SIG-M5 (cell line): ENCODE data around the gene FGF14.

Experiments
- DNase-seq: peaks from one replicate; lab custom pipeline; 2025; lab: John Stamatoyannopoulos, UW

The FGF14 gene

DNA sequence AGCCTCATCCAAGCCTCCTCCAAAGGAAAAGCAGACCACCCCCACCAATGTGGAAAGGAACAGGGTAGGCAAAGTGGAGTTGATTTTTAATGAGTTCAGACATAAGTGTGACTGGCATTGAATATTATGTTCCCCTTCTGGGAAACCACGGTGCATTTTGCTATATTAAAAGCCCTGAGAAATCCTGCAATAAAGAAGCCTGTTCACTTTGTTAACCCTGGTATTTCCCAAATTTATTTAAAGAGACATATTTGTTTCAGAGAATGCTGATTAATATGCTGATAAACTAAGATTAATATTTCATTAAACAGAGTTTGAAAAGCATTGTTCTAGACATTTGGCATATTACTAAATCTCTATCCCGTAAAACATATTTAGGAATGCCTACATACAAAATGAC lies 151.4 kb downstream of the FGF14 start:
- DNase-seq: no peak

DNA sequence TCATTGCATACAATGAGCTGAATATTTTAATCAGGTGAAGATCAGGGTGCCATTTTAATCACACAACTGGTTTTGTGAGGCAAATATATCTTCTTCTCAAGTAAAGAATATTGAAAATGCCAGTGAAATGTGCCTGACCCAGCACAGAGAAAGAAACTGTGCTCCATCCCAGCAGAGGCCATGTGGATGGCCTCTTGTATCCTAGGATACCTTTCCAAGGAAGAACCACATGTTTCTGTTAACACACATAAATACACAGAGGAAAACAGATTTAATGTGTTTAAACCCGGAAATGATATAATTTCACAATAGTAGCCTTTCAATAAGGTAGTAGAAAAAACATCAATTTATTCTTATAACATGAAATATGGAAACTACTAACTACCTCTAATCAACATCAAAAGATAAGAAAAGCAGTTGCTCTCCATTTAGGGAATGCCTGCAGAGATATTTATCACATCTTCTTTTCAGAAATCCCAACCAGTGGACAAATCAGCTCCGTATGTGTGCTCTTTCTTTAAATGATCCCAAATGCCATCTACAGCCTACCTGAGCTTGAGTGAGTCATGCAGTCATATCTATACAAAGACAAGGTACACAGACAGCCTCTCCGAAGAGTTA lies 157.1 kb downstream of the FGF14 start:
- no peak for DNase-seq

DNA sequence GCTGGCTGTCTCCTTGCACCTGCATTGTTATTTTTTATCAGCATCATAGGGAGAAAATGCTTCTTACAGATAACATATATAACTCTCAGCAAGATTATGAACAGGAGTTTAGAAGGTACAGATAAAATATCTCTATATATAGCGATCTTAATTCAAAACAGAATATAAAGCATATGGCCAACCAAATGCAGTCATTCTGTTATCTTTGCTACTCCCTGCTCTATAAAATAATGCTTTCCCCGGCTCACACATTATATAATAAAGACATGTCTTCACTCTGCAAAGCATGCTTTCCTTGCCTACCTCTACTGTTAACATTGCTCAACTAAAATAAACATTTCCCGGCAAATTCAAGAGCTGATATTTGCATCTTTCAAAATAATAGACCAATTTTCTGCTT lies 161.7 kb downstream of the FGF14 start:
- no peak for DNase-seq

DNA sequence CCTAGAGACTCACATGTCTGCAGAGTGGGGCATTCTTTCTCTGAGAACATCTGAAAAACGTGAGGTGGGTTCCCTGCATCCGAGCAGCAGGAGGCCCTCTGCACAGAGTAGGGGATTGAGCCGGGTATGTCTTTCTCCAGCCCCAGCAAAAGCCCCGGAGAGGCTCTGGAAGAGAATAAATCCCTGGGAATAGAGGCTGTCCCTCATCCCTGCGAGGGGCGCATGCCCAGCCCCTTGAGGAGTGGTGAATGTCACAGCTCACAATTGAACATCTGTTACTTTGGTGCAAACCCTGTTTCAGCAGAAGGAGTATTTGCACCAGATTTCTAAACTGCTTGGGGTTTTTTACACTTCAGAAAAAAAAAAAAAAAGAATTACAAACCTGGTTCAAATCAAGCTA lies 164.6 kb downstream of the FGF14 start:
- no peak for DNase-seq

DNA sequence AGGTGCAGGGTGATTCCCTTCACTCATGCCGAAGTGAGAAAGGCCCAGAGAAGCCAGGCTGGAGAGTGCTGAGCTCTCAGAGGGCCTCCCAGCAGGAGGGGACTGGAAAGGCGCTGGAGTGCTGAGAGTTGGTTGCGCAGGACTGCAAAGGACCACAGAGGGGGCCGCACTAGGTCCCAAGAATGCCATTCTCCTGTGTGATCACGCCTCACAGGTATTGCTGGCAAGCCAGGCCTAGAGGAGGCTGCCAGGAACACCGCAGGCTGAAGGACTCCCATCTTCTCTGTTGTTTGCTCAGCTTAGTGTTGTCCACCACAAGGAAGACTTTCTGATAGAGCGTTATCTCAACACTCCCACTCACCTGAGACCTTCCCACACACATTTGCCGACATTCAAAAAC lies 165.0 kb downstream of the FGF14 start:
- no peak for DNase-seq

DNA sequence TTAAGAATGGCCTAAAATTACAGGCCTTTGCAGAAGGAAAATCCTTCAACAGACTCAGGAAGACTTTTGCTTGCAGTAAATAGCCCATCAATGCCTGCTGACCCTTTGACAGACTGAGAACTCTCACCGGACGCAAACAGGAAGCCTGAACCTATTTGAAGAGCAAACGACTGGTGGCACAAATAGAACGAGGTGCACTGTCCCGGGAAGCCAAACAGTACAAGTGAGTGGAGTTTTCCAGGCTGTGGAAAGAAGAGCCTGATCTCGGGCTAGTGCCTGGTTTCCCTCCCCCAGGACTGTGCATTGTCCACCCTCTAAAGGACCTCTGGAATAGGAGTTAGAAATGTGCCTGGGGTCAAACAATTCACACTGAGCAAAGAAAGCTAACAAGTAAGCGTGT lies 165.5 kb downstream of the FGF14 start:
- no peak for DNase-seq

DNA sequence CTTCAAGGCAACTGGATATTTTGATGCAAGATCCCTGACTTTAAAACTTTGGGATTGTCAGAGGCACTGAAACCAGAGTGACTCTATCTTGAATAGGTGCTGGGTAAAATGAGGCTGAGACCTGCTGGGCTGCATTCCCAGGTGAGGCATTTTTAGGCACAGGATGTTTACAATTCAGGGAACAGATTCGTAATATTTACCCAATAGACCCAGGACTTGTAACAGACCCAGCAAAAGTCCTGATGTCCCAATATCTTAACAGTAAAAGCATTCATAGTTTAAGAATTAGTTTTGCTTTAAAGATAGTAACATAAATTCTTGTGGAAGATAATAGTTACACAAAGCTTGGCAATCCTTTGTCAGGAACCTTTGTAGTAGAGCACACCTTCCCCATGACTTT lies 166.2 kb downstream of the FGF14 start:
- no peak for DNase-seq

DNA sequence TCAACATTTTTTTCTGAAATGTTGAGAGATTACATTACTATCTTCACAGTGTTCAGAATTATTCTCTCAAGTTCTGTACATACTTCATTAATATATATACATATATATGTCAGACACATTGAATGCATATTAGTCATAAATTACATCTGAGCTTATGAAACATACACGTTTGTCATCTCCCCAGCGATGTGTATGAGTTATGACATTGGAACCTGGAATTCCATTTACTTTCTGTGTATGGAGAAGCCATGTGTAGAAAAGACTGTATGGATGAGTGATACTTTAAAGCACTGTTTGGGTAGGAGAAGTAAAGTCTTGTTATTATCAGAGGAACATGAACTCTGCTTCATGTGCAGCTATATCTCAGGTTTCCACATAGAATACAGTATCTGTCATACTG lies 167.2 kb downstream of the FGF14 start:
- no peak for DNase-seq

DNA sequence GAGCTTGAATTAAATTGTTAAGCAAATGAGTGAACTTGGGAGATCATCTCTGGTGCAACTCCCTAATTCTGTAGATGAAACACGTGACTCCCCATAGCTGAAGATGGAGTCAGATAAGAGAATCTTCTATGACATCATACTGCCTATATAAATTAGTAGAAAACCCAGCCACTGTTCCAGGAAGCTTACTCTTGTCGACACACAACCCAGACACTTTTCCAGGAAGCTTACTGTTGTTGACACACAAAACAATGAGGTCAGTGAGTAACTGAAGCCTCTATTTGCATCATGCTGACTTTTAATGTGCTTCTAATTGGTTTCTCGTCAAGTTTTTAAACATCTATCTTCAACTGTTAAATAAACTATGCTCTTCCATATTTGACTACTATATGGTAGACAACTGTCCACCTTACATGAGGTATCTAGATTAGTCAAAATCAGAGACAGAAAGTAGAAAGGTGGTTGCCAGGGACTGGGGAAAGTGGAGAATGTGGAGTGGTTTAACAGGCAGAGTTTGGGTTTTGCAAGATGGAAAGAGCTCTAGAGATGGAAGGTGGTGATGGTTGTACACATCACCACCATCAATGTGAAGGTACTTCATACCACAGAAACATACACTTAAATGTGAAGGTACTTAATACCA lies 168.2 kb downstream of the FGF14 start:
- DNase-seq: no peak

DNA sequence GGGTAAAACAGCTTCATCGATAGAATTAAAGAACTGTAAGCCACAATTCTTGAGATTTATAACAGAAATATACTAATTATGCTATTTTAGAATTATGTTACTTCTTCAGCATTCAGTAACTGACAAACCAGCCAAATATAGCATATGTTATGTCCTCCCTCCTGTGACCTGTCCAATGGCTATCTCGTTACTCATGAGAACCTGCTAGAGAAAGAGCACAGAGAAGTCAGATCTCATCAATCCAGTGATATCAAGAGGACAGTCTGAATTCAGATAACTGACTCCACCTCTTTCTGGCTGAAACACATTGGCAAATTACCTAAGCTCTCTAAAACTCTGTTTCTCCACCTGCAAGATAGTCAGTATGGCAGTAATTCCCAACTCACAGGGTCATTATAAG lies 170.4 kb downstream of the FGF14 start:
- DNase-seq: no peak

DNA sequence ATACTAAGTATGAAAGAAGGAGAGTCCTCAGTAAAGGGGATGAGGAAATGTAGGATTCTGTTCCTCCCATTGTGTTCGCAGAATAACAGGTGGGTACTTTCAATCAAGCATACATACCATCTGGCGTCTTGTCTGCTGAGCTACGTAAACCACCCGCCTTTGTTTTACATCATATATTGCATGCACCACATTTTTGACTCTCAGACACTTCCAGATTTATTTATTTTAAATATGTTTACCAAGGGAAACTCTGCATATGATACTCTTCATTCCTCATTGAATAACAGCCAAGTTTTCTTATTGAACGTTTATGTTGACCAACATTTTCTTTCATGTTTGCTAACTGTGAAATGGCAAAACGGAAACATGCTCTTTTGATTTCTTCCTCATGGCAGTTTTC lies 174.1 kb downstream of the FGF14 start:
- no peak for DNase-seq

DNA sequence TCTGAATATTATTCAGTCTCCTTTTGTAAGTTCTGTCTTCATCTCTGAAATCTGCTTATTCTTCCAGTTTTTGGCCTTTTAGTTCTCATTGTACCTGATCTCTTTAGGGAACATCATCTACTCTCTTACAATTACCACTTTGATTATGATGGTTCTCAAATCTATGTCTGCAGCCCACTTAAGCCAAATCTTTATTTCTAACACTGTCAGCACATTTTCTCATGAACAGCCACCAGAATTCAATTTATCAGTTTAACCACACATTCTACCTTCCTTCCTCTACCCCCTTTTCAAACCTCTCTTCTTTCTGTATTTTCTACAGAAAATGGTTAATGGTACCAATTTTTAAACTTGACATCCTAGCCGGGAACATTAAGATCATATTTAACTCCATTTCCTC lies 175.3 kb downstream of the FGF14 start:
- DNase-seq: no peak

DNA sequence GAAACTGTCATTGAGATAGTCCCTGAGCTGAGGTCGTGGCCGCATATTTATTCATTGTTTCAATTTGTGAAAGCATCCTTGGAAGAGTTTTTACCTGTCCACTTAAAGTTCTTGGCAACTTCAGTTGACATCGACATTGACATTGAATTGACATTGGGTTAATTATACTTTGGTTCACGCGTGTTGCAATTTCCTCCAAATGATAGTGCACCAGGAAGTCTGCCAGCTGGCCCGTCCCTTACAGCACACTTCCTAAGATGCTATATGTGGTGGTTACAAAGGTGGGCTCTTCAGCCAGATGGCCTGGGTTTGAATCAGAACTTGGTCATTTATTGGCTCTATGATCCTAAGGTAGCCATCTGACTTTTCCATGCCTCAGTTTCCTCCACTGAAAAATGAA lies 176.0 kb downstream of the FGF14 start:
- no peak for DNase-seq

DNA sequence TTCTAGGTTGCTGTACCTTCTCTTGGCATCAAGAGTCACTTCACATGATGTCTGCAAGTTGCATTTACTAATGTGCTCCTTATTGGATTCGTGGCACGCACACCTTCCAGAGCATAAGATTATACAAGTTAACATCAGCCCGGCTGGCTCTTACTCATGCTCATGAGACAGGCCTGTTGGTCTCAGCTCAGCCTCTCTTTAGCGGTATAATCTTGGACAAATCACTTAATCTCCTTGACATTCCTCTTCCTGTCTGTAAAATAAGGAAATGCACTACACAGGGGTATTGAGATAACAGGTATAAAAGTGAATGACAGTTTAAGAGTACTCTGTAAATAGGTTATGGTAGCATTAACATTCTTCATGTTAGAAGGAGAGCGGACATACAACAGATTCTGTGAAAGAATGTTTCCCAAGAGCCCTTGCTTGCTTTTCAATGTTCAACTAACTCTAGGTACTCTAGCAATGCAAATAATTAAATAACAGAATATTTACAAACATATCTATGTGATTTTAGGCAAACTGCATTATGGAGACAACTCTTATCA lies 181.1 kb downstream of the FGF14 start:
- DNase-seq: no peak

DNA sequence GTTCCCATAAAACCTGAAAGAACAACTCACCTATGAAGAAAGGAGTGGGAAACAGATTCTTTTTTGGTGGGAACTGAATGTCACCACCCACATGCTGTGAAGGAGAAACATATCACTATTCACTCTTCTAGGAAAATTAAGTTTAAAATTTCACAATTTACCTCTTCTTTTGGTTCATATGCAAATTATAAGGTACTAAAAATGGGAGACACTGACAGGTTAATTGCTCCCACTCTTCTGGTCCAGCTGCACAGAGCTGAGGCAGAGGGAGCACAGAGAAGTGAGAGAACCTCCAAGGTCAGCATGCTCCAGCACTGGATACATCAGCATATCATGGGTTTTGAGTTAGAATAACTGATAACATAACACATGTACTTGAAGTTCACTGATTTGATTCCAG lies 186.9 kb downstream of the FGF14 start:
- DNase-seq: no peak

DNA sequence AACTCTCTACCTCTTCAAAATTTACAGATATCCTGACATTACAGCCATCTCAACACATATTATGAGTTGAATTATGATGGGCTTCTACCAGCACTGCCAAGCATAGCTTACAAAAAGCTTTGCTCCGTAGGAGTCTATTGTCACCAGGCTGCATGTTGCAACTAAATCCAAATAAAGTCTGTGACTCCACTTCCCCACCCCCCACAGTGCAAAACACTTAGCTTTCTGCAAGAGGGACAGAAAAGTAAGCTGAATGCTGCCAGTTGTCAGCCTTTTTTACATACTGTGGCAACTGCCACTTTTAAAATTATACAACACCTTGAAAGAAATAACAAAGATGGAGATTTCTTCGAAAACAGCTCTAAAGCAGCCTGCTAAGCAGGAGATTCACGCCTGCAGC lies 189.1 kb downstream of the FGF14 start:
- DNase-seq: no peak

DNA sequence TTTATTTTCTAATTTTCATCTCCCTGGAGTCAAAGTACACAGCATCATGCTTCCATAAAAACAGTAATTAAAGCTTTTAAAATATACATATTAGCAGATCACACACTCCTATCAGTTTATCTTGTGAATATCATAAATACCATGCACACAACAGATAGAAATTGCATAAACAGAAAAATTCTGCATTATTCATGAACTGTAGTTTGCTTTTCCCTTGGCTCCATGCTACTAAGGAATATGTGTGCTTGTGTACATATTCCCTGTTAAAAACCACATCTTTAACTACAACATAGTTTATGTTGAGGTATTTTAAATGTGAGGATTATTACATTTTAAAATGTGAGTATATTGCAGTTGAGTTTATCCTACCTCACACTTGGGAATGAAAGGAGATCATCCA lies 193.5 kb downstream of the FGF14 start:
- no peak for DNase-seq

DNA sequence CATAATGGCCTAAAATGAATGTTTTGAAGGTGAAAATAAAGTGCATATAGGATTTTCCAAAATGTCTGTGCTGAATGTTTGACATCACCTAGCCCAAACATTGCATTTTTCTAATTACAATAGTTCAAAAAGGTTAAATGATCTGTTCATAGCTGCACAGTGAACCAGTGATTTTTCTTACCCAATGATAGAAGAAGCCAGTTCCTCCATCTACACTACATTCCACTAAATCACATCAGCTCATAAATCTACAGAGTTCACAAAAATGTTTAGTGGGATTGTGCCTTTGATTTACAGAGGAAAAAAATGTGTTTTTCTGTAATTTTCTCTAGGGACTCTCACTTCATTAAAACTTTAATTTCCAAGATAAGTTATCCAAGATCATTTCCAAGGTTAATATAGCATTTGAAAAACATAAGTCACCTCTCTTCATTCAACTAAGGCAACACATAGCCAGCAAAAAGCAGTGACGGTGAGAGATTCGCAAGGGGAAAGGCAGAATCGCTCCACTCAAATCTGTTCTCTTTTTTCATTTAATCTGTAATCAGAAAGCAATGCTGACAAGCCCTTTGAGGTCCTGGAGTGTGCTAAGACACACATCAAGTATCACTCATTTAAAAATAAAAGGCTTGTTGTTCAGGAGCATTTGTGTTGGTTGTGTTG lies 194.0 kb downstream of the FGF14 start:
- no peak for DNase-seq

DNA sequence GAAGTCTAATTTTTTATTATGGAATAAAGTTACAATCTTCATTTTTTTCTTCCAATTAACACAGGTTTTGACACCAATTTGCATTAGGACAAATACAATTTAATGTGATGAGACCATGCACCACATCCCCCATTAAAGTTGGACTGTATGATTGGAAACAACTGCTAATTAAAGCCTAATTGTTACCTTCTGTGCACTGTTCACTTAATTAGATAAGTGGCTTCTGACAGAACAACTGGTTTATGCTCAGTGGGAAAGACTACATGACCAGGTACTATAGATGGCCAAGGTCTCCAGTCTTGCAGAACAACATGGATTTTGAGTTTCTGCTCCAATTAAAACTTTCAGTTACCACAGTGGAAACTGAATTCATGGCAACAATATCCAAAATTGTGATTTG lies 198.1 kb downstream of the FGF14 start:
- no peak for DNase-seq

DNA sequence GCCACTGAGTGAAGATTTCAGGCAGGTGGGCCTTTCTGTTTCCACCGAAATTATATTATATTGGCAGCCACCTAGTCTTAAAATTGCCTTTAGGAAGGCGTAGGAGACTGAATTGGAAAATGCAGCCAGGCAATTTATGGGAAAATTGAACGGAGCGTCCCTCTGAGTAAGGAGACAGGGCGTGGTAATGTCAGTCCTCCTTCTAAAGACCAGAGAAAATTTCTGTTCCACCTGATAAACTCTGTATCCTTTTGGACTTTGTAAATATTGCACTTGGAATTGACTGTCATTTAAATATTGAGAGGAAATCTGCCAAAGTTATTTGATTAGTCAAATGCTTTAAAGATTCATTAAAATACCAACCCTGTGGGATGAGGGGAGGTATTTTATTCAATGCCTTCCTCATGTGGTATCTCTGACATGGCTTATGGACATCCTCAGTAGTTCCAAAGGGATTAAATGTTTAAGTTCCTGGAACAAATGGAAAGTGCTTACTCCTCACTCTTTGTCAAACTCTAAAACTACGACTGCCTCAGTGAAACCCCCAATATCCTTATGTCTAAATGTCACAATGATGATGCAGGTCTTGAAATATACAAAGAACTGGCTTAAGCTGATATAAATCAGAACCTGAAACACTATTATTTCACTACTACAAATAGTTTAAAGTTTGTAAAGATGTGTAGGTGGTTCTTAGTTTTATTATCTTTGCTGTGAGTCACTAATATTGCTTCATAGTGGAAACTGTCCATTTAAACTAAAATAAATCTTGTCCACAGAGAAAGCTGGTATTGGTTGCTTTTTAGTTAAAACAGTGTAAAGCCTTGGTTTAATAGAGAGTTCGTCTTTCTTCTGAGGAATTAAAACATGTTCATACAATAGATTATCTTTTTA lies 203.2 kb downstream of the FGF14 start:
- no peak for DNase-seq

DNA sequence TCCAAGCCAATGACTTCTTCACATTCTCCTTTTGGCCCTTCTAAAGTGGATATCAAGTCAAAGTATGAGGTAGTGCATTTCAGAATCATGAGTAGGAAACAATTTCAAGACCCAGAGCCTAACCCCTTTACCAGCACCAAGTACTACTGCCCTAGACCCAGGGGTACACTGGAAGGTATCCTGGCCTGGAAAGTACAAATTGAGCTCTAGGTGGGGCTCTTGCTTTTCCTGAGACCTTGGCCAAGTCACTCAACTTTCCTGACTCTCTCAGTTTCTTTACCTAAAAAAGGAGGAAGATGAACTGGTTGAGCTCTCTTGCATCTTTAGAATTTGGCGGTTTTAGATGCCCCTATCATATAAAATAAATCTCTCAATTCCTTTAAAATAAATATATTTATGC lies 204.7 kb downstream of the FGF14 start:
- DNase-seq: no peak
